Neural progenitor cell (in vitro differentiated cells): ENCODE results near the gene ZAP70. TPM values are rescaled to one million over a fixed set of nuclear protein-coding genes. Genes with fewer than 3 reads are reported as not detected.

Experiments used
- DNase-seq: peaks from one replicate; pipeline ENCODE4 v3.0.0-alpha.2; 2016; ENCODE audit warnings: low spot score
- H2AFZ ChIP-seq: fragments of 200-600 bp; sonication (generic); replicated peaks from 2 replicates; pipeline ENCODE4 v1.6.1; 2016; ENCODE audit warnings: antibody characterized with exemption
- H3F3A ChIP-seq: fragments of 200-600 bp; sonication (generic); 2 replicates; pipeline ENCODE4 v1.6.1; 2016; ENCODE audit warnings: antibody characterized with exemption, low read depth
- H3K27ac ChIP-seq: fragments of 200-600 bp; sonication (generic); 2 replicates; pipeline ENCODE4 v1.5.1; 2016; ENCODE audit warnings: mild to moderate bottlenecking
- H3K27me3 ChIP-seq: fragments of 200-600 bp; sonication (generic); 2 replicates; pipeline ENCODE4 v1.6.1; 2016; ENCODE audit warnings: mild to moderate bottlenecking, moderate library complexity
- H3K36me3 ChIP-seq: fragments of 200-600 bp; sonication (generic); 2 replicates; pipeline ENCODE4 v1.5.1; 2016
- H3K4me1 ChIP-seq: fragments of 200-600 bp; sonication (generic); 2 replicates; pipeline ENCODE4 v1.6.1; 2016; ENCODE audit warnings: mixed run types
- H3K4me2 ChIP-seq: fragments of 200-600 bp; sonication (generic); 2 replicates; pipeline ENCODE4 v1.6.1; 2016
- H3K4me3 ChIP-seq: fragments of 200-600 bp; sonication (generic); 2 replicates; pipeline ENCODE4 v1.5.1; 2016
- H3K79me2 ChIP-seq: fragments of 200-600 bp; sonication (generic); 2 replicates; pipeline ENCODE4 v1.6.1; 2016; ENCODE audit warnings: low read depth
- H3K9ac ChIP-seq: fragments of 200-600 bp; sonication (generic); 2 replicates; pipeline ENCODE4 v1.6.1; 2016
- H3K9me3 ChIP-seq: fragments of 200-600 bp; sonication (generic); 2 replicates; pipeline ENCODE4 v1.5.1; 2016; ENCODE audit warnings: low read depth
- H4K20me1 ChIP-seq: fragments of 200-600 bp; sonication (generic); 2 replicates; pipeline ENCODE4 v1.6.1; 2016; ENCODE audit warnings: low read depth
- H3K27ac Mint-ChIP-seq: 3 replicates; pipeline ENCODE4 v1.8.0; 2021; ENCODE audit warnings: mixed read lengths
- H3K27me3 Mint-ChIP-seq: 2 replicates; pipeline ENCODE4 v1.8.0; 2022; ENCODE audit warnings: low read depth, mild to moderate bottlenecking, inconsistent platforms, moderate library complexity, mixed read lengths; ENCODE audit not compliant: insufficient read depth
- H3K36me3 Mint-ChIP-seq: 3 replicates; pipeline ENCODE4 v1.8.0; 2021; ENCODE audit warnings: mixed read lengths
- H3K4me1 Mint-ChIP-seq: 3 replicates; pipeline ENCODE4 v1.8.0; 2021; ENCODE audit warnings: mixed read lengths
- H3K4me3 Mint-ChIP-seq: 3 replicates; pipeline ENCODE4 v1.8.0; 2021; ENCODE audit warnings: mild to moderate bottlenecking, moderate library complexity, mixed read lengths
- H3K9me3 Mint-ChIP-seq: 3 replicates; pipeline ENCODE4 v1.8.0; 2020; ENCODE audit warnings: mixed read lengths
- EZH2 ChIP-seq: fragments of 200-600 bp; sonication (generic); IDR thresholded peaks from 2 replicates; pipeline ENCODE4 v1.6.1; 2017; ENCODE audit warnings: antibody characterized with exemption, mild to moderate bottlenecking, moderate library complexity
- EZH2phosphoT487 ChIP-seq: fragments of 200-600 bp; sonication (generic); IDR thresholded peaks from 2 replicates; pipeline ENCODE4 v1.6.1; 2017; ENCODE audit warnings: antibody characterized with exemption
- total RNA-seq: library from RNA; depleted of rRNA; stranded (reverse); fragments of >200 nt; gene quantifications from 2 replicates; pipeline ENCODE4 v1.2.3, GENCODE V29; 2015; ENCODE audit warnings: low replicate concordance
- TF ChIP-seq, protein P1 (sequence below): fragments of 200-600 bp; sonication (generic); IDR thresholded peaks from 2 replicates; pipeline ENCODE4 v1.5.1; 2017; ENCODE audit warnings: antibody characterized with exemption, mild to moderate bottlenecking

ZAP70 gene
- total RNA-seq, 1 donor from 2014 or later, result not detected

DNA sequence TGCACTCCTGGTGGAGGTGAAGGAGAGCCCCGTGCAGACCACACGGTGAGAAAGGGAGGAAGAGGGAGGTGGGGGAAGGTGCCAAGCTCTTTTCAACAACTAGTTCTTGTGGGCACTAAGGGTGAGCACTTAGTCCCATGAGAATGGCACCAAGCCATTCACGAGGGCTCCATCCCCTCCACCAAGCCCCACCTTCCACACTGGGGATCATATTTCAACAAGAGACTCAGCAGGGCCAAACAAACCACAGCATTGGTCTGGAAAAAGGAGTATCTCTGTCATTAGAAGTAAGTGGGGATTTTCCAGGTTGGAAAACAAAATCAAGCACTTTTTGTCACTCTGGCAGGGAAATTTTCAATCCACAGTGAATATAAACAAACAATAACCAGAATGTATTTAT lies 38.4 kb downstream of the ZAP70 start:
- peaks cover 17% of the 10 kb centered on the region for H3K4me1 ChIP-seq
- peaks cover 7% of the 10 kb centered on the region for H3K36me3 Mint-ChIP-seq
- H3K9me3 Mint-ChIP-seq, result no peaks in the 10 kb centered on the region
- no peaks in the 10 kb centered on the region for H3K79me2 ChIP-seq
- no peak overlapping the region for H3K4me3 Mint-ChIP-seq
- no peaks in the 10 kb centered on the region for H3K9me3 ChIP-seq
- no peak overlapping the region for H3K9ac ChIP-seq
- H3K36me3 ChIP-seq, result no peaks in the 10 kb centered on the region
- H3K27me3 ChIP-seq, result no peaks in the 10 kb centered on the region
- no peak overlapping the region for H3K27ac ChIP-seq
- no peak for TF ChIP-seq EZH2phosphoT487
- no peak for TF ChIP-seq EZH2
- TF ChIP-seq, protein P1, sequence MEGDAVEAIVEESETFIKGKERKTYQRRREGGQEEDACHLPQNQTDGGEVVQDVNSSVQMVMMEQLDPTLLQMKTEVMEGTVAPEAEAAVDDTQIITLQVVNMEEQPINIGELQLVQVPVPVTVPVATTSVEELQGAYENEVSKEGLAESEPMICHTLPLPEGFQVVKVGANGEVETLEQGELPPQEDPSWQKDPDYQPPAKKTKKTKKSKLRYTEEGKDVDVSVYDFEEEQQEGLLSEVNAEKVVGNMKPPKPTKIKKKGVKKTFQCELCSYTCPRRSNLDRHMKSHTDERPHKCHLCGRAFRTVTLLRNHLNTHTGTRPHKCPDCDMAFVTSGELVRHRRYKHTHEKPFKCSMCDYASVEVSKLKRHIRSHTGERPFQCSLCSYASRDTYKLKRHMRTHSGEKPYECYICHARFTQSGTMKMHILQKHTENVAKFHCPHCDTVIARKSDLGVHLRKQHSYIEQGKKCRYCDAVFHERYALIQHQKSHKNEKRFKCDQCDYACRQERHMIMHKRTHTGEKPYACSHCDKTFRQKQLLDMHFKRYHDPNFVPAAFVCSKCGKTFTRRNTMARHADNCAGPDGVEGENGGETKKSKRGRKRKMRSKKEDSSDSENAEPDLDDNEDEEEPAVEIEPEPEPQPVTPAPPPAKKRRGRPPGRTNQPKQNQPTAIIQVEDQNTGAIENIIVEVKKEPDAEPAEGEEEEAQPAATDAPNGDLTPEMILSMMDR, result no peak
- no peak overlapping the region for H3K27ac Mint-ChIP-seq
- peak overlapping the region; percentile 36 for H3K4me2 ChIP-seq
- H3K4me3 ChIP-seq, result no peak overlapping the region
- no peak for DNase-seq
- no peaks in the 10 kb centered on the region for H4K20me1 ChIP-seq
- peak overlapping the region; percentile 55 for H2AFZ ChIP-seq
- H3F3A ChIP-seq, result peaks cover 11% of the 10 kb centered on the region
- H3K4me1 Mint-ChIP-seq, result peaks cover 31% of the 10 kb centered on the region
- H3K27me3 Mint-ChIP-seq, result peaks cover 6% of the 10 kb centered on the region

DNA sequence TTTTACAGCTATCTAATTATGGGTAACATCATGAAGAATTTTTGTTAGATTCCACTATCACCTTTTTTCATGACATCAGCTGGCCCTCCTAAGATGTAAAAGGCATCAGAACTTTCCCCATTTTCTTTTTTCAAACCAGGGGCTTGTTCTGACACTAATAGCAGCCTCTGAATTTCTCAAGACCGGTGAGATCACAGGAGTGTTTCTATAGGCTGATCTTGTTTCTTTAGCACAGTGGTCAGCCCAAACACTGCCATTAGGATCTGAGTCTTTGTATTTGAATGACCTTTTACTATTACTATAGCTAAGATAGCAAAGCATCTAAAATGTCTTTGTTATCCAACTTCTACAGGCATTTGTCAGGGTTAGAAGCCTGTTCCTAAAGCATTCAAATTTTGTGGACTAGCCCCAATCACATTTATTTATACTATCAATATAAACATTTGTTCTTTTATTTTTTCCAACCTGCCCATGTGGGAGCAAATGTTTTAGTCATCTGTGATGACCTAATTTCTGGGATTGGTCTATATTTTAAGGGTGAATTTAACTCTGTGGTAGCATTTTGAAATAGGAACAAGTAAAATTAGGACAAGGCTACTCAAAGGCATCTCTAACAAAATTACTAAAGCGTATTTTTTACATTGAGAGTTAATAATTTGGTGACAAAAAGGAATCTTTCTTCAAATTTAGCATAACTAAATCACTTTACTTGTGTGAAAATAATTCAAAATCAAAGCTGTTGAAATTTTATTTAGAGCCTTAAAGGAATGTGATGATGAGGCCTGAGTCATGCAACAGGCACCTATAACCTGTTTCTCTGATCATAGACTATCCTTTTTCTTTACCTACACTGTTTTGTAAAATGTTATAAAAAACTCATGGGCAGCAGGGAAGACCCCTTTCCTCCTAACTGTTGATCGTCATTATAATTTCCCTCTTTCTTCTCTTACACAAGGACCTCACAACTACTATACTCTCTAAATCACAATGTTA lies 39.3 kb downstream of the ZAP70 start:
- TF ChIP-seq EZH2, result no peak
- TF ChIP-seq, protein P1, result no peak
- TF ChIP-seq EZH2phosphoT487, result no peak
- Histone ChIP-seq H2AFZ (no peak overlapping the region), H3K9me3 (no peaks in the 10 kb centered on the region), H3K27ac (no peak overlapping the region), H3F3A (peaks cover 11% of the 10 kb centered on the region), H3K27me3 (no peaks in the 10 kb centered on the region), H3K4me3 (no peak overlapping the region), H4K20me1 (no peaks in the 10 kb centered on the region), H3K36me3 (no peaks in the 10 kb centered on the region), H3K4me2 (peak overlapping the region; percentile 36), H3K79me2 (no peaks in the 10 kb centered on the region), H3K4me1 (peaks cover 17% of the 10 kb centered on the region), H3K9ac (no peak overlapping the region)
- H3K27me3 Mint-ChIP-seq, result peaks cover 6% of the 10 kb centered on the region
- H3K4me1 Mint-ChIP-seq, result peaks cover 28% of the 10 kb centered on the region
- no peak overlapping the region for H3K4me3 Mint-ChIP-seq
- H3K9me3 Mint-ChIP-seq, result no peaks in the 10 kb centered on the region
- peaks cover 11% of the 10 kb centered on the region for H3K36me3 Mint-ChIP-seq
- H3K27ac Mint-ChIP-seq, result no peak overlapping the region
- no peak for DNase-seq

DNA sequence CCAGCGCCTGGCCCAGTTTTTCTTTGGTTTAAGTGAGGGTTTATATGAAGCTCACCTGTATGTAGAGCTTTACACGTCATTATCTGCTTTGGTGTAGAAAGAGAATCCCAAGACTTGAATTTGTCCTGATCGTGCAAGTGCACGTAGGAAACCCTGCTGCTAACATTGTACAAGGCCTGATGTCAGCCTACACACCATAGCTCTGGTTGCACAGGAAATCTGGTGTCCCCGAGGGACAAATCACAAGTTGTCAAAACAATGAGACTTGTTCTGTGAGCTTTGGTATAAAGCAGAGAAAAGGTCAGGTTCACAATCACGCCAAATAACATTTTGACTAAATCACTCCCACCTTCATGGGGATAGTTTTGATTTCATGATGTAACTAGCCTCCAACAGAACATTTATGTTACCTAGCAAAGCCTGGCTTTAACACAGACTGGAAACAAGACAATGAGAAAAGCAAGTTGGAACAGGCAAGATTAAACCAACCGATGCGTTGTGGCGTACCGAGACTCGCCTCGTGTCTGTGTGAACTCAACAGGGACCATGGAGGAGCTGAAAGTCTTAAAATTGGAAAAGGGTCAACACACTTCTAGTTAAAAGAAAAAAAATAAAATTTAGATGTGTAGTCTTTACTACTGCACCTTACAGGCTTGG lies 41.4 kb downstream of the ZAP70 start:
- no peak overlapping the region for H3K4me3 ChIP-seq
- H3K36me3 ChIP-seq, result no peaks in the 10 kb centered on the region
- peaks cover 15% of the 10 kb centered on the region for H3K36me3 Mint-ChIP-seq
- H3K9me3 ChIP-seq, result no peaks in the 10 kb centered on the region
- H3K9ac ChIP-seq, result no peak overlapping the region
- H3K4me1 Mint-ChIP-seq, result peaks cover 19% of the 10 kb centered on the region
- H3K79me2 ChIP-seq, result no peaks in the 10 kb centered on the region
- H3K27me3 ChIP-seq, result no peaks in the 10 kb centered on the region
- no peak for DNase-seq
- no peaks in the 10 kb centered on the region for H4K20me1 ChIP-seq
- no peak overlapping the region for H3K4me2 ChIP-seq
- peaks cover 6% of the 10 kb centered on the region for H3K27me3 Mint-ChIP-seq
- H3K4me1 ChIP-seq, result peaks cover 17% of the 10 kb centered on the region
- H3F3A ChIP-seq, result peaks cover 3% of the 10 kb centered on the region
- H3K27ac ChIP-seq, result no peak overlapping the region
- H3K4me3 Mint-ChIP-seq, result no peak overlapping the region
- no peak for TF ChIP-seq EZH2
- no peak for TF ChIP-seq EZH2phosphoT487
- TF ChIP-seq, protein P1, result no peak
- no peak overlapping the region for H3K27ac Mint-ChIP-seq
- no peak overlapping the region for H2AFZ ChIP-seq
- no peaks in the 10 kb centered on the region for H3K9me3 Mint-ChIP-seq
